Measurements from ENCODE around the gene C1QTNF1.

The C1QTNF1 gene

GRCh38 chr17:79048826-79049755 is 25.1 kb downstream of the C1QTNF1 start:
- ChIA-PET POLR2A (no interaction called here), CTCF (interaction anchor here (0.8 to 8.8 kb wide), 16 partner anchors 10 to 342 kb away, joined by 3 to 138 read pairs (median 6); partner anchors contain the start of gene ENGASE)
- no peak for DNase-seq (ENCODE audit: low read depth, low spot score)
- H3K4me3 ChIP-seq (ENCODE audit: low read depth, low read length): no peak overlapping the region
- no peak for TF ChIP-seq CTCF (IDR thresholded peaks at IDR 0.05; ENCODE audit: insufficient read depth, low read length, missing control alignments)

GRCh38 chr17:79049821-79050220 is 25.9 kb downstream of the C1QTNF1 start:
- no peak for TF ChIP-seq CTCF (IDR thresholded peaks at IDR 0.05; ENCODE audit: insufficient read depth, low read length, missing control alignments)
- no peak for DNase-seq (ENCODE audit: low read depth, low spot score)
- ChIA-PET POLR2A (no interaction called here), CTCF (interaction anchor here (1.2 to 8.8 kb wide), 7 partner anchors 11 to 341 kb away, joined by 5 to 138 read pairs (median 9); no protein-coding TSS in a partner anchor)
- H3K4me3 ChIP-seq (ENCODE audit: low read depth, low read length): no peak overlapping the region

GRCh38 chr17:79050551-79050950 is 26.6 kb downstream of the C1QTNF1 start:
- DNase-seq (ENCODE audit: low read depth, low spot score): no peak
- H3K4me3 ChIP-seq (ENCODE audit: low read depth, low read length): no peak overlapping the region
- ChIA-PET CTCF (interaction anchor here (1.1 to 8.8 kb wide), 7 partner anchors 14 to 340 kb away, joined by 4 to 138 read pairs (median 9); no protein-coding TSS in a partner anchor), POLR2A (no interaction called here)
- TF ChIP-seq CTCF (IDR thresholded peaks at IDR 0.05; ENCODE audit: insufficient read depth, low read length, missing control alignments): no peak

- DNase-seq (ENCODE audit: low read depth, low spot score): no peak
- H3K4me3 ChIP-seq (ENCODE audit: low read depth, low read length): no peak overlapping the region
- TF ChIP-seq CTCF (IDR thresholded peaks at IDR 0.05; ENCODE audit: insufficient read depth, low read length, missing control alignments): no peak
- POLR2A ChIA-PET: no interaction called here
- CTCF ChIA-PET: interaction anchor here (0.9 to 8.8 kb wide), 5 partner anchors 16 to 339 kb away, joined by 3 to 138 read pairs (median 7); no protein-coding TSS in a partner anchor
These were observed 27.3 kb downstream of the C1QTNF1 start for GRCh38 chr17:79051306-79051705.

- no peak overlapping the region for H3K4me3 ChIP-seq (ENCODE audit: low read depth, low read length)
- ChIA-PET POLR2A (no interaction called here), CTCF (interaction anchor here (0.8 to 8.8 kb wide), 6 partner anchors 8 to 339 kb away, joined by 3 to 138 read pairs (median 6); no protein-coding TSS in a partner anchor)
- DNase-seq (ENCODE audit: low read depth, low spot score): no peak
- no peak for TF ChIP-seq CTCF (IDR thresholded peaks at IDR 0.05; ENCODE audit: insufficient read depth, low read length, missing control alignments)
These were observed 28.2 kb downstream of the C1QTNF1 start for GRCh38 chr17:79052131-79052530.

- no peak for DNase-seq (ENCODE audit: low read depth, low spot score)
- TF ChIP-seq CTCF (IDR thresholded peaks at IDR 0.05; ENCODE audit: insufficient read depth, low read length, missing control alignments): no peak
- ChIA-PET CTCF (interaction anchor here (0.8 to 3.3 kb wide), 13 partner anchors 8 to 341 kb away, joined by 3 to 13 read pairs (median 5); no protein-coding TSS in a partner anchor), POLR2A (no interaction called here)
- no peak overlapping the region for H3K4me3 ChIP-seq (ENCODE audit: low read depth, low read length)
These were observed 29.4 kb downstream of the C1QTNF1 start for GRCh38 chr17:79053251-79053925.
